ENCODE data around the gene USP37.

DNA sequence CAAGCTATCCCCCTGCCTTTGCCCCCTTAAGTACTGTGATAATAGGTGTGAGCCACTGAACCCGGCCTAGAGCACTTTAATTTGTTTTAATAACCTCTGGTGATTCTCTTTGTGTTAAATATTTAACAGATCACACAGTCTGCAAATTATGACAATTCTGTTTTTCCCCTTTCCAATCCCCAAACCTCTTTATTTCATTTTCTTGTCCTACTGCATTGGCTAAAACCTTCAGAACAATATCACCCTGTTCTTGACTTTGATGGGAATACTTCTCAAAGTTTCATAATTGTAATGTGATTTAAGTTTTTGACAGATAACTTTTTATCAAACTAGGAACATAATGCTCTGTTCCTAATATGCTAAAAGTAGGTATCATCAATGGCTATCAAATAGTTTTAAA, 44.5 kb downstream of the USP37 start:
- TF ChIP-seq SPI1 (IDR thresholded peaks at IDR 0.05; ENCODE audit: borderline replicate concordance, low read depth) (no peak), GABPA (IDR thresholded peaks at IDR 0.05; ENCODE audit: low read depth) (no peak), POLR2AphosphoS5 (IDR thresholded peaks at IDR 0.05; ENCODE audit: low read depth) (no peak)
- TF ChIP-seq, protein P1, sequence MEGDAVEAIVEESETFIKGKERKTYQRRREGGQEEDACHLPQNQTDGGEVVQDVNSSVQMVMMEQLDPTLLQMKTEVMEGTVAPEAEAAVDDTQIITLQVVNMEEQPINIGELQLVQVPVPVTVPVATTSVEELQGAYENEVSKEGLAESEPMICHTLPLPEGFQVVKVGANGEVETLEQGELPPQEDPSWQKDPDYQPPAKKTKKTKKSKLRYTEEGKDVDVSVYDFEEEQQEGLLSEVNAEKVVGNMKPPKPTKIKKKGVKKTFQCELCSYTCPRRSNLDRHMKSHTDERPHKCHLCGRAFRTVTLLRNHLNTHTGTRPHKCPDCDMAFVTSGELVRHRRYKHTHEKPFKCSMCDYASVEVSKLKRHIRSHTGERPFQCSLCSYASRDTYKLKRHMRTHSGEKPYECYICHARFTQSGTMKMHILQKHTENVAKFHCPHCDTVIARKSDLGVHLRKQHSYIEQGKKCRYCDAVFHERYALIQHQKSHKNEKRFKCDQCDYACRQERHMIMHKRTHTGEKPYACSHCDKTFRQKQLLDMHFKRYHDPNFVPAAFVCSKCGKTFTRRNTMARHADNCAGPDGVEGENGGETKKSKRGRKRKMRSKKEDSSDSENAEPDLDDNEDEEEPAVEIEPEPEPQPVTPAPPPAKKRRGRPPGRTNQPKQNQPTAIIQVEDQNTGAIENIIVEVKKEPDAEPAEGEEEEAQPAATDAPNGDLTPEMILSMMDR (IDR thresholded peaks at IDR 0.05; ENCODE audit: insufficient read depth, low read length): no peak
- TF ChIP-seq, protein P2, sequence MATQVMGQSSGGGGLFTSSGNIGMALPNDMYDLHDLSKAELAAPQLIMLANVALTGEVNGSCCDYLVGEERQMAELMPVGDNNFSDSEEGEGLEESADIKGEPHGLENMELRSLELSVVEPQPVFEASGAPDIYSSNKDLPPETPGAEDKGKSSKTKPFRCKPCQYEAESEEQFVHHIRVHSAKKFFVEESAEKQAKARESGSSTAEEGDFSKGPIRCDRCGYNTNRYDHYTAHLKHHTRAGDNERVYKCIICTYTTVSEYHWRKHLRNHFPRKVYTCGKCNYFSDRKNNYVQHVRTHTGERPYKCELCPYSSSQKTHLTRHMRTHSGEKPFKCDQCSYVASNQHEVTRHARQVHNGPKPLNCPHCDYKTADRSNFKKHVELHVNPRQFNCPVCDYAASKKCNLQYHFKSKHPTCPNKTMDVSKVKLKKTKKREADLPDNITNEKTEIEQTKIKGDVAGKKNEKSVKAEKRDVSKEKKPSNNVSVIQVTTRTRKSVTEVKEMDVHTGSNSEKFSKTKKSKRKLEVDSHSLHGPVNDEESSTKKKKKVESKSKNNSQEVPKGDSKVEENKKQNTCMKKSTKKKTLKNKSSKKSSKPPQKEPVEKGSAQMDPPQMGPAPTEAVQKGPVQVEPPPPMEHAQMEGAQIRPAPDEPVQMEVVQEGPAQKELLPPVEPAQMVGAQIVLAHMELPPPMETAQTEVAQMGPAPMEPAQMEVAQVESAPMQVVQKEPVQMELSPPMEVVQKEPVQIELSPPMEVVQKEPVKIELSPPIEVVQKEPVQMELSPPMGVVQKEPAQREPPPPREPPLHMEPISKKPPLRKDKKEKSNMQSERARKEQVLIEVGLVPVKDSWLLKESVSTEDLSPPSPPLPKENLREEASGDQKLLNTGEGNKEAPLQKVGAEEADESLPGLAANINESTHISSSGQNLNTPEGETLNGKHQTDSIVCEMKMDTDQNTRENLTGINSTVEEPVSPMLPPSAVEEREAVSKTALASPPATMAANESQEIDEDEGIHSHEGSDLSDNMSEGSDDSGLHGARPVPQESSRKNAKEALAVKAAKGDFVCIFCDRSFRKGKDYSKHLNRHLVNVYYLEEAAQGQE (IDR thresholded peaks at IDR 0.05; ENCODE audit: insufficient replicate concordance, low read depth): no peak

All from HL-60 (cell line).